ENCODE data around the gene SRBD1.

Gene SRBD1

GRCh38 chr2:45626387-45627221, 15.5 kb upstream of the SRBD1 start:
- no peak for ATAC-seq (ENCODE audit: insufficient read depth, low read depth)

GRCh38 chr2:45625824-45626223, 14.8 kb upstream of the SRBD1 start:
- H3K27ac ChIP-seq (ENCODE audit: low read length), result no peak overlapping the region
- H3K36me3 ChIP-seq (ENCODE audit: insufficient read depth, low read length), result no peaks in the 10 kb centered on the region
- no peaks in the 10 kb centered on the region for H4K20me1 ChIP-seq (ENCODE audit: insufficient read depth, low read length)
- DNase-seq, result no peak
- H3K4me1 ChIP-seq (ENCODE audit: insufficient read depth, low read length), result no peaks in the 10 kb centered on the region
- H3K9me3 ChIP-seq (ENCODE audit: insufficient read depth, low read length, severe bottlenecking), result no peaks in the 10 kb centered on the region
- no peaks in the 10 kb centered on the region for H3K79me2 ChIP-seq (ENCODE audit: insufficient read depth, low read length)
- no peak overlapping the region for H3K4me2 ChIP-seq (ENCODE audit: insufficient read depth, low read length)
- H3K9ac ChIP-seq (ENCODE audit: low read depth, low read length), result no peak overlapping the region
- H3K4me3 ChIP-seq (ENCODE audit: low read depth in 1 of 2, low read length in 2 of 2), result no peak overlapping the region
- no peak overlapping the region for H2AFZ ChIP-seq (ENCODE audit: low read depth, low read length)
- ATAC-seq (ENCODE audit: insufficient read depth, low read depth), result no peak
- TF ChIP-seq EZH2 (IDR thresholded peaks at IDR 0.05; ENCODE audit: borderline replicate concordance, low read depth, low read length, severe bottlenecking) (no peak), CTCF (IDR thresholded peaks at IDR 0.05; ENCODE audit: borderline replicate concordance, extremely low read depth, low read length, poor library complexity, severe bottlenecking) (no peak)
- peaks cover 5% of the 10 kb centered on the region for H3K27me3 ChIP-seq (ENCODE audit: insufficient read depth, low read length, poor library complexity)

More at GRCh38 chr2:45626387-45627221, 15.5 kb upstream of the SRBD1 start:
- H3K79me2 ChIP-seq (ENCODE audit: insufficient read depth, low read length), result no peaks in the 10 kb centered on the region
- H3K4me1 ChIP-seq (ENCODE audit: insufficient read depth, low read length), result no peaks in the 10 kb centered on the region
- H3K9ac ChIP-seq (ENCODE audit: low read depth, low read length), result no peak overlapping the region
- no peak overlapping the region for H3K4me2 ChIP-seq (ENCODE audit: insufficient read depth, low read length)
- H3K9me3 ChIP-seq (ENCODE audit: insufficient read depth, low read length, severe bottlenecking), result no peaks in the 10 kb centered on the region
- TF ChIP-seq CTCF (IDR thresholded peaks at IDR 0.05; ENCODE audit: borderline replicate concordance, extremely low read depth, low read length, poor library complexity, severe bottlenecking) (no peak), EZH2 (IDR thresholded peaks at IDR 0.05; ENCODE audit: borderline replicate concordance, low read depth, low read length, severe bottlenecking) (no peak)
- no peaks in the 10 kb centered on the region for H4K20me1 ChIP-seq (ENCODE audit: insufficient read depth, low read length)
- H3K27me3 ChIP-seq (ENCODE audit: insufficient read depth, low read length, poor library complexity), result peaks cover 5% of the 10 kb centered on the region
- no peak overlapping the region for H2AFZ ChIP-seq (ENCODE audit: low read depth, low read length)
- no peak for DNase-seq
- H3K27ac ChIP-seq (ENCODE audit: low read length), result no peak overlapping the region
- H3K36me3 ChIP-seq (ENCODE audit: insufficient read depth, low read length), result no peaks in the 10 kb centered on the region
- H3K4me3 ChIP-seq (ENCODE audit: low read depth in 1 of 2, low read length in 2 of 2), result no peak overlapping the region

DNA sequence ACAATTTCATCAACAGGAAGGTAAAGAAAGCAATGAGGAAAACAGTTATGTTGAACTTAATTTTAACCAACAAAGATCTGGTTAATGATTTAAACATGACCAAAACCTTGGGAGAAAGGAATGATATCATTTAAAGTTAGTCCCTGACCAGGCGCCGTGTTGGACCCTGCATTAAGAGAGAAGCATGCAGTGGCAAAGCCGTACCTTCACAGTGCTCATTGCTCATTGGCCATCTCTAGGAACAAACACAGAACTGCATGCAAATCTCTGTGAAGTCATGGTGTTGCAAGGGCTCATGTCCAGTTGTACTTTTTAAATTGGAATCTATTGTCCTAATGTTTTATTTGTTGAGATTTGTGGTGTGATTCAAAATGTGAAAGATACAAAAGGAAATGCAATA, 12.0 kb upstream of the SRBD1 start:
- Histone ChIP-seq H4K20me1 (ENCODE audit: insufficient read depth, low read length) (no peaks in the 10 kb centered on the region), H3K4me3 (ENCODE audit: low read depth in 1 of 2, low read length in 2 of 2) (no peak overlapping the region), H3K27me3 (ENCODE audit: insufficient read depth, low read length, poor library complexity) (no peaks in the 10 kb centered on the region), H3K4me1 (ENCODE audit: insufficient read depth, low read length) (no peaks in the 10 kb centered on the region), H3K36me3 (ENCODE audit: insufficient read depth, low read length) (no peaks in the 10 kb centered on the region), H2AFZ (ENCODE audit: low read depth, low read length) (no peak overlapping the region), H3K79me2 (ENCODE audit: insufficient read depth, low read length) (no peaks in the 10 kb centered on the region), H3K9me3 (ENCODE audit: insufficient read depth, low read length, severe bottlenecking) (no peaks in the 10 kb centered on the region), H3K27ac (ENCODE audit: low read length) (no peak overlapping the region), H3K4me2 (ENCODE audit: insufficient read depth, low read length) (no peak overlapping the region), H3K9ac (ENCODE audit: low read depth, low read length) (no peak overlapping the region)
- ATAC-seq (ENCODE audit: insufficient read depth, low read depth), result no peak
- TF ChIP-seq CTCF (IDR thresholded peaks at IDR 0.05; ENCODE audit: borderline replicate concordance, extremely low read depth, low read length, poor library complexity, severe bottlenecking) (no peak), EZH2 (IDR thresholded peaks at IDR 0.05; ENCODE audit: borderline replicate concordance, low read depth, low read length, severe bottlenecking) (no peak)
- DNase-seq, result no peak
